ENCODE data around the gene MIGA2. TPM values are rescaled to one million over a fixed set of nuclear protein-coding genes. Genes with fewer than 3 reads are reported as not detected.

MIGA2 gene
- total and polyA plus RNA-seq, 4 donors: 8.5 to 32.3 (median 25.0) TPM

DNA sequence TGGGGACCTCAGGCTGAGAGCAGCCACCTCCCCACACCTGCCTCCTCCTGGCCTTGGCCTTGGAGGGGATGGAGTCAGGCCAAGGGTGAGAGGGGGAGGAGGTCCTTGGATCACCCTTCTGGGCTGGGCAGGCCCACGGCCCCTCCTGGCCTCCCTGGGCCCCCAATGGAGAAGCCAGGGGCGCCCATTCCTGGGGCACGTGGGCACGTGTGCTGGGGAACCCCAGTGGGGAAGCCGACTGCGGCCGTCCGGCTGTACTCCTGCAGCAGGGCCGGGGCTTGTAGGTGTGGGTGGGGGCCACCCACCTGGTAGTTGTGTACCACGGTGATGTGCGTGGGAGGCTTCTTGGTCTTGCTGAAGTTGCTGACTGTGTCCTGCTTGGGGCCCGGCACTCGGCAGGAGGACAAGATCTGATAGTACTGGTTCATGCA lies 65.7 kb downstream of the MIGA2 start:
- Histone ChIP-seq H3K27me3 (ENCODE audit: control insufficient read depth in 1 of 2, insufficient read depth in 2 of 2, low read length in 1 of 2) (no peaks in the 10 kb centered on the region), H3K27ac (ENCODE audit: low read depth in 1 of 2, low read length in 2 of 2) (no peak overlapping the region), H3K36me3 (ENCODE audit: control insufficient read depth in 1 of 2, insufficient read depth in 2 of 2, low read length in 1 of 2) (peaks cover 0 to under 1% of the 10 kb centered on the region in 2 donors), H3K9me3 (ENCODE audit: control insufficient read depth, low read length) (no peaks in the 10 kb centered on the region), H3K4me1 (ENCODE audit: control insufficient read depth in 1 of 2, insufficient read depth in 2 of 2, low read length in 2 of 2) (no peaks in the 10 kb centered on the region), H3K4me3 (ENCODE audit: low read length in 2 of 2) (no peak overlapping the region)
- 88 to 89% methylated on average over 10 to 13 of the region's 13 CpGs for WGBS, 2 donors
- intact Hi-C loops (cut with DNase I): no loop called here
- DNase-seq: no peak
- ATAC-seq (ENCODE audit: low FRiP score): no peak

DNA sequence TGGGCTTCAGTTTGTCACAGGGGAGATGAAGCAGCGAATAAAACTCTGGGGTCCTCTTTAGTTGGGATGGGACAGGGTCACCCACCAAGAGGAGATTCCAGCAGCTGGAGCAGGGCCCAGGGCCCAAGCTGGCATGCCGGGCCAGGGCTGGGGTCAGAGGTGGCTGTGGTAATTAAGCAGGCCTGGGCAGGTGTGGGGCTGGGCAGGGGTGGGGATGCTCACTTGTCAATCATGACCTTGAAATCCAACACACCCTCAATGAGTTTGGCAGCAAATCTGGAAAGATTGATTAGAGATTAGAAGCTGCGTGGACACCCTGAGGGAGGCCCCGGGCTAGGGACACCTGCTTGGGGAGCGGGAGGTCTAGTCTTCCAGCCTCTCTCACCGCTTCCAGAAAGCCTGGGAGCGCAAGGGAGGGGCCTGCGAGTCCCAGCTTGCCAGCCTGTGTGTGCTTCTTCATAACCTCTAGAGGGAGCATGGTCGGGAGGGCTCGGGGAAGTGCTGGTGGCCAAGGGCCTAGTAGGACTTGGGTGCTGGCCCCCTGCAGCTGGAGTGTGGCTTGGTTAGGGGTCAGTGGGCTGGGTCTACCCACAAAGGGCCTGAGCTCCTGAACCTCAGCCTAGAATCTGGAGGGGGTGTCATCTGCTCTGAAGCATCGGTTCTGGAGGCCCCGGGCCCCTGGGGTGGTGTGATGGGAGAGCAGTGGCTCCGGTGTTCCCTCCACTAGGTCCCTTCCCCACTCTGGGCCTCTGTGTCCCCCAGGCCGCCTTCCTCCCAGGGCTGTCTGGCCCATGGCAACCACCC lies 66.6 kb downstream of the MIGA2 start:
- DNase-seq (no peak), ATAC-seq (ENCODE audit: low FRiP score) (peak; percentile 20)
- H3K4me1 ChIP-seq (ENCODE audit: control insufficient read depth in 1 of 2, insufficient read depth in 2 of 2, low read length in 2 of 2): no peaks in the 10 kb centered on the region
- H3K27ac ChIP-seq (ENCODE audit: low read depth in 1 of 2, low read length in 2 of 2): no peak overlapping the region
- no peaks in the 10 kb centered on the region for H3K27me3 ChIP-seq (ENCODE audit: control insufficient read depth in 1 of 2, insufficient read depth in 2 of 2, low read length in 1 of 2)
- no peak overlapping the region for H3K4me3 ChIP-seq (ENCODE audit: low read length in 2 of 2)
- no peaks in the 10 kb centered on the region for H3K36me3 ChIP-seq (ENCODE audit: control insufficient read depth in 1 of 2, insufficient read depth in 2 of 2, low read length in 1 of 2)
- intact Hi-C loops (cut with DNase I): no loop called here
- WGBS, 2 donors: 51 to 53% methylated on average over 14 of the region's 14 CpGs
- no peaks in the 10 kb centered on the region for H3K9me3 ChIP-seq (ENCODE audit: control insufficient read depth, low read length)

DNA sequence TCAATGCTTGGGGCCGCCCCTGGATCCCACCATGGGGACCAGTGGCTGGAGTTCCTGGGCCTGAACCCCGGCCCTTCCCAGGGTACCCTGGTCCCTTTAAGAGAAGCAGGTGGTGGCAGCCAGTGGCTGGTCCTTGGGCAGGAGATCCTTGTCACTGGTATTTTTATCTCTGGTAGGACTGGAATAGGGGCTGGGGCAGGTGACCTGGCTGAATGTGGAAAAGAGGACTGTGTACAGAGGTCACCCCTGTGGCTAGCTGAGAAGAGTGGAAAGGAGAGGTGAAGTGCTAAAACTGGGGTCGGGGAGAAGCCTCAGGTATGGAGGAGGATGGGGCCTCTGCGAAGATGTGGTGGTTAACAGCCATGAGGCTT lies 67.2 kb downstream of the MIGA2 start:
- Histone ChIP-seq H3K4me3 (ENCODE audit: low read length in 2 of 2) (no peak overlapping the region), H3K27me3 (ENCODE audit: control insufficient read depth in 1 of 2, insufficient read depth in 2 of 2, low read length in 1 of 2) (no peaks in the 10 kb centered on the region), H3K27ac (ENCODE audit: low read depth in 1 of 2, low read length in 2 of 2) (no peak overlapping the region), H3K9me3 (ENCODE audit: control insufficient read depth, low read length) (no peaks in the 10 kb centered on the region), H3K36me3 (ENCODE audit: control insufficient read depth in 1 of 2, insufficient read depth in 2 of 2, low read length in 1 of 2) (no peaks in the 10 kb centered on the region), H3K4me1 (ENCODE audit: control insufficient read depth in 1 of 2, insufficient read depth in 2 of 2, low read length in 2 of 2) (no peaks in the 10 kb centered on the region)
- intact Hi-C loops (cut with DNase I): no loop called here
- DNase-seq (no peak), ATAC-seq (ENCODE audit: low FRiP score) (no peak)
- WGBS, 2 donors: 81 to 87% methylated on average over 4 of the region's 4 CpGs

DNA sequence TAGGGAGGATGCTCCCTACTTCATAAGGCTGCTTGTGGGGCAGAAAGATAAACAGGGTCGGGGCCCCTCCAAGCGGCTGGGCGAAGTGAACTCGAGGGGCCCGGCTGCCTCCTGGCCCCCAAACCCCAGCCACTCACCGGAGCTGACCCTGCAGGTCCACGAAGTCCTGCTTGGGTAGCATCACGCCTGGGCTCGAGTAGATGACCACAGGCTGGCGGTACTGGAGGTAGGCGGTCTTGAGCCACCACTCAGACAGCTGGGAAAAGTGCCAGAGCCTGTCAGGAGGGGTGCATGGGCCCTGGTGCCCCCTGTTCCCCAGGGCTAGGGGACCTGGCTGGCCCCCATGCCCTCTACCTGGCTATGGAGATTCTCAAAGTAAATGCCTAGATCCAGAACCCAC lies 67.6 kb downstream of the MIGA2 start:
- H3K27ac ChIP-seq (ENCODE audit: low read depth in 1 of 2, low read length in 2 of 2): no peak overlapping the region
- H3K9me3 ChIP-seq (ENCODE audit: control insufficient read depth, low read length): no peaks in the 10 kb centered on the region
- ATAC-seq (ENCODE audit: low FRiP score): no peak
- H3K4me1 ChIP-seq (ENCODE audit: control insufficient read depth in 1 of 2, insufficient read depth in 2 of 2, low read length in 2 of 2): no peaks in the 10 kb centered on the region
- WGBS, 2 donors: 82 to 84% methylated on average over 11 of the region's 11 CpGs
- H3K27me3 ChIP-seq (ENCODE audit: control insufficient read depth in 1 of 2, insufficient read depth in 2 of 2, low read length in 1 of 2): no peaks in the 10 kb centered on the region
- no peak for DNase-seq
- intact Hi-C loops (cut with DNase I): no loop called here
- no peak overlapping the region for H3K4me3 ChIP-seq (ENCODE audit: low read length in 2 of 2)
- no peaks in the 10 kb centered on the region for H3K36me3 ChIP-seq (ENCODE audit: control insufficient read depth in 1 of 2, insufficient read depth in 2 of 2, low read length in 1 of 2)

DNA sequence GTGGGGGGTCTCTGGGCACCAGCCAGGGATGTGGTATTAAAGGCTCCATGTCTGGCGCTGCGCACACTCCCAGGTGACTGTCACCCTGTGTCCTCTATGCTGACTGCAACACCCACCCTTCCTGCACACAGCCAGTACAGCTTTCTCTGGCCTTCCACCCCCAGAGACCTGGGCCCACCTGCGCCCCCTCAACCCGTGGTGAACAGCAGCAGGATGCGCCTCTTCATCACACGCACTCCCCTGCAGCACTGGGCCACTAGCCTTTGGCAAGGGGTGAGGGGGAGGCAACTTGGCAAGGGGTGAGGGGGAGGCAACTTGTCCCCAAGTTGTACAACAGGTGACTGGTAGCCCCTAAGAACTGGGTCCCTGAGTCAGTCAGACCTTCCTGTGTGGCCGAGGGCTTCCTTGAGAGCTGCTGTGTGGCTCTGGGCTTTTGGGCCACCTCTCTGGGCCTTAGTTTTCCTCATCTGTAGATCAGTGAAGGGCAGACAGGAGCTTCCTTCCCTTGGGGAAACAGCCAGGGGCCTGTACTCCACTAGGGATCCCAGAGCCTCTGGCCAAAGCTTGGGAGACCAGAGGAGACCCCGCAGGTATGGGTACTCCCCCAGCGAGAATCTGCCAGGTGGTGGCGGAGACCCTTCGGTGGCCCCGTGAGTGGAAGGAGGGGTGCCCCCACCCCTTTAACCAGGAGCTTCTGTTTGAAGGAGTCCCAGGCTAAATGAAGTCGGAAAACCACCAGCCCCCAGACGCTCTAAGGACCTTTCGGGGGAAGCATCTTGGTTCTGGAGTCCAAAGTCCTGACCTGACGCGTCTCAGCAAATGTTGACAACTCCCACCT lies 69.7 kb downstream of the MIGA2 start:
- intact Hi-C loops (cut with DNase I): no loop called here
- no peaks in the 10 kb centered on the region for H3K9me3 ChIP-seq (ENCODE audit: control insufficient read depth, low read length)
- WGBS, 2 donors: 86 to 88% methylated on average over 17 of the region's 17 CpGs
- H3K4me3 ChIP-seq (ENCODE audit: low read length in 2 of 2): no peak overlapping the region
- DNase-seq: no peak
- ATAC-seq (ENCODE audit: low FRiP score): no peak
- no peaks in the 10 kb centered on the region for H3K27me3 ChIP-seq (ENCODE audit: control insufficient read depth in 1 of 2, insufficient read depth in 2 of 2, low read length in 1 of 2)
- H3K27ac ChIP-seq (ENCODE audit: low read depth in 1 of 2, low read length in 2 of 2): no peak overlapping the region
- H3K4me1 ChIP-seq (ENCODE audit: control insufficient read depth in 1 of 2, insufficient read depth in 2 of 2, low read length in 2 of 2): no peaks in the 10 kb centered on the region
- H3K36me3 ChIP-seq (ENCODE audit: control insufficient read depth in 1 of 2, insufficient read depth in 2 of 2, low read length in 1 of 2): no peaks in the 10 kb centered on the region

DNA sequence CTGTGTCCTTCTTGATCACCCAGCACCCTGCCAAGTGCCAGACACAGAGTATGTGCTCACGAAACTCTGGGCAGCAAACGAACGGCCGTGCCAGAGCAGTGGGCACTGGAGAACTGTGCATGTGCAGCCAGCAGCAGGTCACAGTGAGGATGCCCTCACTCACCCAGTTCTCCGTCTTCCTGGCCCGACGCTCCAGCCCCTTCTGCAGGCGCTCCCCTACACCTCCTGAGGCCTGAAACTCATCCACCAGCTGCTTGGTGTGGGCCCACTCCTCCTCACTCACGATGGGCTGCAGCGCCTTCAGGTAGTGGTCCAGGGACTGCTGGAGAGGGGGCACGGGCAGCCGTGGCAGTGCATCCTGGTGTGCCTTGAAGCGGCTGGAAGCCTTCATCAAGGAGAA lies 71.2 kb downstream of the MIGA2 start:
- intact Hi-C loops (cut with DNase I): no loop called here
- no peaks in the 10 kb centered on the region for H3K4me1 ChIP-seq (ENCODE audit: control insufficient read depth in 1 of 2, insufficient read depth in 2 of 2, low read length in 2 of 2)
- no peak overlapping the region for H3K4me3 ChIP-seq (ENCODE audit: low read length in 2 of 2)
- DNase-seq: no peak
- no peak for ATAC-seq (ENCODE audit: low FRiP score)
- H3K36me3 ChIP-seq (ENCODE audit: control insufficient read depth in 1 of 2, insufficient read depth in 2 of 2, low read length in 1 of 2): no peaks in the 10 kb centered on the region
- WGBS, 2 donors: 85 to 87% methylated on average over 13 of the region's 13 CpGs
- H3K27ac ChIP-seq (ENCODE audit: low read depth in 1 of 2, low read length in 2 of 2): no peak overlapping the region
- no peaks in the 10 kb centered on the region for H3K9me3 ChIP-seq (ENCODE audit: control insufficient read depth, low read length)
- H3K27me3 ChIP-seq (ENCODE audit: control insufficient read depth in 1 of 2, insufficient read depth in 2 of 2, low read length in 1 of 2): no peaks in the 10 kb centered on the region

DNA sequence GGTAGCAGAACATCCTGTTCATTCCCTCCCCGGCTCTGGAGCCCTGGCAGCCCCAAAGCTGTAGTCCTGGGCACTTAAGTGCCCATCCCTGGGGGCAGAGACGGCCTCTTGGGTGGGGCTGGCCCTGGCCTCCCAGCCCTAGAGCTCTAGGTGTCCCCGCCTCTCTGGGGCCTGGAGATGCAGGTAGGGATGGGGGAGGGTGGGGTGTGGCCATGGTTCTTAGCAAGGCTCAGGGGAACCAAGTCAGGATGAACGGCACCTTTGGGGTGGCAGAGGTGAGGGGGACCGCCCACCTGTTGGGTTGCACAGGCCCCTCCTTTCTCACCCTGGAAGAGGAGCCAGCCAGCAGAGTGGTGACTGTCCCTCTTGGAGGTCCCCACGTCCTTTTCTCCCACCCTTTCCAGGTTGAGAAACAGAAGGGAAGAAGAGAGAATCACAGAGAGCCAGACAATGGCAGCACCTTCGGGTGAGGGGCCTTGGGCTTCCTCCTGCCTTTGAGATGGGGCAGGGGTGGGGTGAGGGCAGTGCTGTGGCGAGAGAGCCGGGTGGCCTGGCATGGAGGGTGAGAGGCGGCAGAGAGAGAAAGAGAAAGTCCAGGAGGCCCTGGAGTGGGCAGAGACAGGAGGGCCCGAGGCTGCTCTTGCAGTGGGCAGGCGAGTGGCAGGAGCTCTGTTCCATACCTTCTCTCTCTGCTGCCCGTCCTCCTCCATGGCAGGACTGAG lies 71.8 kb downstream of the MIGA2 start:
- DNase-seq (no peak), ATAC-seq (ENCODE audit: low FRiP score) (no peak)
- Histone ChIP-seq H3K9me3 (ENCODE audit: control insufficient read depth, low read length) (no peaks in the 10 kb centered on the region), H3K27me3 (ENCODE audit: control insufficient read depth in 1 of 2, insufficient read depth in 2 of 2, low read length in 1 of 2) (no peaks in the 10 kb centered on the region), H3K4me1 (ENCODE audit: control insufficient read depth in 1 of 2, insufficient read depth in 2 of 2, low read length in 2 of 2) (no peaks in the 10 kb centered on the region), H3K36me3 (ENCODE audit: control insufficient read depth in 1 of 2, insufficient read depth in 2 of 2, low read length in 1 of 2) (no peaks in the 10 kb centered on the region), H3K4me3 (ENCODE audit: low read length in 2 of 2) (no peak overlapping the region), H3K27ac (ENCODE audit: low read depth in 1 of 2, low read length in 2 of 2) (no peak overlapping the region)
- 87% methylated on average over 11 to 13 of the region's 13 CpGs for WGBS, 2 donors
- intact Hi-C loops (cut with DNase I): no loop called here

DNA sequence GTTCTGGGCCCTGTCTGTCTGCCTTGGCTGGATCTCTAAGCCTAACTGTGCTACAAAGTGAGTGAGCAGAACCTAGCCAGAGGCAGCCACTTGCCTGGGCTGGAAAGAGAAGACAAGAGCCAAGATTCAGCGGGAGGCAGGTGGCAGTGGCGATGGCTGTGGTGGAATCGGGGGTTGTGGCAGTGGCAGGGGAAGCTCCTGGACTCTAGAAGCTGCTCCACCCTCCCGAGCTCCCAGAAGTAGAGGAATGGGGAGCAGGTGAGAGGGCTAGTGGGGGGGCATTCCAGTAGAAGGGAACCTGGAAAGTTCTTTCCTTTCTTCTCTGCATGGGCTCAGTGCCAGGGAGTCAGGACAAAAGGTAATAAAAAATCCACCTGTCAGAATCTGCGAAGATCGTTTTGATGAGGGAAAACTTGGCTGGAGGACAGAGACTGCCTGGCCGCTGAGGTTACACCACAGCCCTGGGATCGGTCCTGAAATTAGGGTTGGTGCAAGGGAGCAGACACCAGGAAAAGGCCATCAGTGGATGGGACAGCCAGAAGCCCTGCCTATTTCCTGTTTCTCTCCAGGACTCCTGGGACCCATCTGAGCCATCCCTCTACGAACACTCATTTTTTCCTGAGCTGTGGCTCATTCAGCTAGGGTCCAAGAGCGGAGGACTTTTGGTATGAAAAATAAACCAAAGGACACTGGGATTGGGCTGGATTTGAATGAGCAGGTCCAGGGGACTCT lies 72.5 kb downstream of the MIGA2 start:
- intact Hi-C loops (cut with DNase I): no loop called here
- Histone ChIP-seq H3K27me3 (ENCODE audit: control insufficient read depth in 1 of 2, insufficient read depth in 2 of 2, low read length in 1 of 2) (no peaks in the 10 kb centered on the region), H3K9me3 (ENCODE audit: control insufficient read depth, low read length) (no peaks in the 10 kb centered on the region), H3K36me3 (ENCODE audit: control insufficient read depth in 1 of 2, insufficient read depth in 2 of 2, low read length in 1 of 2) (no peaks in the 10 kb centered on the region), H3K4me1 (ENCODE audit: control insufficient read depth in 1 of 2, insufficient read depth in 2 of 2, low read length in 2 of 2) (no peaks in the 10 kb centered on the region), H3K4me3 (ENCODE audit: low read length in 2 of 2) (no peak overlapping the region), H3K27ac (ENCODE audit: low read depth in 1 of 2, low read length in 2 of 2) (no peak overlapping the region)
- DNase-seq: no peak
- no peak for ATAC-seq (ENCODE audit: low FRiP score)
- WGBS, 2 donors: 71 to 76% methylated on average over 10 of the region's 10 CpGs
